GM19463 (cell line): ENCODE measurements around the gene AGPS.
A peak's percentile ranks its signal among the peaks of the same experiment; 100 is the strongest.
"Not testable (repeated sequence)": the region's sequence is repeated elsewhere in the genome, so short reads cannot be mapped to it uniquely, and the experiment has no call there.

Experiments used
- ATAC-seq: cut with Tn5 transposase; IDR thresholded peaks from one replicate; pipeline ENCODE4 v1.9.1; 2021; ENCODE audit warnings: mild to moderate bottlenecking, moderate library complexity; ENCODE audit not compliant: unreplicated experiment

AGPS gene

GRCh38 chr2:177392373-177393202 is at the start of gene AGPS:
TSS of gene AGPS (plus strand) at chr2:177392773. CDS start at chr2:177392790, 17 bp downstream.
- ATAC-seq, result peak; percentile 93

- no peak for ATAC-seq
Observed at GRCh38 chr2:177343773-177344172, 48.8 kb upstream of the AGPS start.

- no peak for ATAC-seq
Observed at GRCh38 chr2:177344316-177344715, 48.3 kb upstream of the AGPS start.

- ATAC-seq, result no peak
Observed at GRCh38 chr2:177346192-177346591, 46.4 kb upstream of the AGPS start.

GRCh38 chr2:177347570-177347969 is 45.0 kb upstream of the AGPS start:
- ATAC-seq, result no peak

GRCh38 chr2:177348118-177348654 is 44.4 kb upstream of the AGPS start:
- ATAC-seq, result no peak

- ATAC-seq, result peak; percentile 69
Observed at GRCh38 chr2:177348733-177349693, 43.6 kb upstream of the AGPS start.

- ATAC-seq, result not testable (repeated sequence)
Observed at GRCh38 chr2:177350624-177351023, 41.9 kb upstream of the AGPS start.

GRCh38 chr2:177351121-177351520 is 41.5 kb upstream of the AGPS start:
- not testable (repeated sequence) for ATAC-seq

GRCh38 chr2:177352441-177353186 is 40.0 kb upstream of the AGPS start:
- no peak for ATAC-seq

GRCh38 chr2:177353187-177353478 is 39.4 kb upstream of the AGPS start:
- no peak for ATAC-seq

GRCh38 chr2:177354541-177354940 is 38.0 kb upstream of the AGPS start:
- ATAC-seq, result not testable (repeated sequence)

GRCh38 chr2:177355874-177356273 is 36.7 kb upstream of the AGPS start:
- no peak for ATAC-seq

- no peak for ATAC-seq
Observed at GRCh38 chr2:177359836-177360595, 32.6 kb upstream of the AGPS start.

- no peak for ATAC-seq
Observed at GRCh38 chr2:177362499-177362898, 30.1 kb upstream of the AGPS start.

- ATAC-seq, result no peak
Observed at GRCh38 chr2:177363332-177363731, 29.2 kb upstream of the AGPS start.

- ATAC-seq, result not testable (repeated sequence)
Observed at GRCh38 chr2:177365764-177366163, 26.8 kb upstream of the AGPS start.

- ATAC-seq, result not testable (repeated sequence)
Observed at GRCh38 chr2:177368023-177368422, 24.6 kb upstream of the AGPS start.

- no peak for ATAC-seq
Observed at GRCh38 chr2:177379354-177379753, 13.2 kb upstream of the AGPS start.

- ATAC-seq, result no peak
Observed at GRCh38 chr2:177380181-177380580, 12.4 kb upstream of the AGPS start.
